Activated CD4-positive, alpha-beta T cell treated with anti-CD3 and anti-CD28 coated beads for 4 hours (primary cell): ENCODE data around the gene GJB3.
"Not testable (repeated sequence)": the region's sequence is repeated elsewhere in the genome, so short reads cannot be mapped to it uniquely, and the experiment has no call there.

Source experiments
- DNase-seq, 2 donors: peaks; one replicate each; pipeline ENCODE4 v3.0.0-alpha.2; 2020

Gene GJB3

GRCh38 chr1:34786521-34787325 is 5.7 kb downstream of the GJB3 start:
- DNase-seq = peak; percentile 49 to 55

DNA sequence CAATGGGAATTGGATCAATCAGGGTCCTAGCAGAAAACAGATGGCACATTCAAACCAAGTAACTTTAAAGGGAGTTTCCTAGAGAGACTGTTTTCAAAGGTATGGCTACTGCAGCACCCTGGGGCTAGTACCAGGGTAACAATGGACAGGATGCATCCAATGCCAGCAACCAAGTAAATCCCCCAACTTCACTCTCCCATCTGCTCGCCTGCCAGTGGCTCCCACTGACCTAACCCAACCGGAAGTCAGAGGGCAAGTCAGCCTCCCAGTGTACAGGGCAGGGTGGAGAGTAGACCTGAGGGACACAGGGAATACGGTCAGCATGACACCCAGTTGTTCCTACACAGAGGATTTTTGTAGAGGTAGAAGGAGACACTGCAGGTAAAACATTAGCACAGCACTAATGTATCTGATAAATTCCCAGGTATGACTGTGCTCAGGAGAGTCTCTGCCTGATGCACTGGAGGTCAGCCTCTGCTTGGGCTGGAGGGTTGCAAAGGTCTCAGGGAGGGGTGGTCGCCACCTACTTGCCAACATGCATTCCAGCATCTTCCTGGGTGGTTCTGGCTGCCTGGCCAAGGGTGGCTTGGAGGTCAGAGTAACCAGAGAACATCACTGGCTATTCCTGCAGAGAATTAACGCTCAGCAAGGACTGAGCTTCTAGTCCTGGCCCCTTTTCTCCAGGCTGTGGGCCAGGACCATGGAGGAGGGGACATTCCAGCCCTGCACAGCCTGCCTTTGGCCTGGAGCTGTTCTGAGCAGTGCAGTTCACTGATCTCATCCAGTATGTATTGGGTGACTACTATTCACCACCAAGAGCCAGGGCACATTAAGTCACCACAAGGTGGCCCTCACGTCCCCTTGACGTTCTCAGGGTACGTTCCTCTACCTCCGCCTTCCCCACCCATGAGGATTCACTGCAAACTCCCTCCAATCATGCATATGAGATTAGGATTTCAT is 6.7 kb downstream of the GJB3 start:
- DNase-seq = no peak

DNA sequence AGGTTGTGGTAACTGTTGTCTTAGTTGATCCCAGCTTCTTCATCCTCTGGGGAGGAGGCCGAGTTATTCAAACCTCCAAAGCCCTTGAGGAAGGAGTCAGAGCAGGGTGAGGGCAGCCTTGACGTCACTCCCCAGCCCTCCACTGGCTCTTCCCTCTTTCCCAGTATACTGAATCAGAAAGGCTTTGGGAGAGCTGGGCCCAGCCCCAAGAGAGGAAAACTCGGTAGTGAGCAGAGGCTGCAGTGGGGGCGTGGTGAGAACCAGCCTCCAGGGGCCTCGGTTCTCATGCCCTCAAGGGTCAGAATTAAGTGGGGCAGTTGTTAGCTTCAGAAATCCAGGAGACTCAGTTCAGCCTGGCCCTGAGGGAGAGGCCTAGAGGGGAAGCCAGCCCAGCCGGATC is 10.0 kb downstream of the GJB3 start:
- DNase-seq = no peak

DNA sequence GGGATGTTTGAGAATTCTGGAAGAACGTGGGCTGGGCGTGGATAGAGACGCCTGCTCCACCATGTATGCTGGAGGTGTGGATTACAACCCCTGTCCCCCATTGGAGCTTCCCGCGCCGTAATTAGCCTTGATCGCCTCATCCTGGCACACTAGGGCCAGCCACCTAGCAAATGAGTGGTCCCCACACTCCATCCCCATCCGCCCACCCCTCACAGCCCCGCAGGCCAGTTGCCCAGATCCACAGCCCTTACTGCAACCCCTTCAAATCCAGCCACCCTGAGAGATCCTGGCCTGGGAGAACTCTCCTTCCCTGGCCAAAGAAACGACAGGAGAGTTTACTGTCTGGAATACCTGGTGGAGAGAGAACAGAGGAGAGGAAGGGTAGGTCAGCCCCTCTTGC is 11.4 kb downstream of the GJB3 start:
- DNase-seq = no peak

DNA sequence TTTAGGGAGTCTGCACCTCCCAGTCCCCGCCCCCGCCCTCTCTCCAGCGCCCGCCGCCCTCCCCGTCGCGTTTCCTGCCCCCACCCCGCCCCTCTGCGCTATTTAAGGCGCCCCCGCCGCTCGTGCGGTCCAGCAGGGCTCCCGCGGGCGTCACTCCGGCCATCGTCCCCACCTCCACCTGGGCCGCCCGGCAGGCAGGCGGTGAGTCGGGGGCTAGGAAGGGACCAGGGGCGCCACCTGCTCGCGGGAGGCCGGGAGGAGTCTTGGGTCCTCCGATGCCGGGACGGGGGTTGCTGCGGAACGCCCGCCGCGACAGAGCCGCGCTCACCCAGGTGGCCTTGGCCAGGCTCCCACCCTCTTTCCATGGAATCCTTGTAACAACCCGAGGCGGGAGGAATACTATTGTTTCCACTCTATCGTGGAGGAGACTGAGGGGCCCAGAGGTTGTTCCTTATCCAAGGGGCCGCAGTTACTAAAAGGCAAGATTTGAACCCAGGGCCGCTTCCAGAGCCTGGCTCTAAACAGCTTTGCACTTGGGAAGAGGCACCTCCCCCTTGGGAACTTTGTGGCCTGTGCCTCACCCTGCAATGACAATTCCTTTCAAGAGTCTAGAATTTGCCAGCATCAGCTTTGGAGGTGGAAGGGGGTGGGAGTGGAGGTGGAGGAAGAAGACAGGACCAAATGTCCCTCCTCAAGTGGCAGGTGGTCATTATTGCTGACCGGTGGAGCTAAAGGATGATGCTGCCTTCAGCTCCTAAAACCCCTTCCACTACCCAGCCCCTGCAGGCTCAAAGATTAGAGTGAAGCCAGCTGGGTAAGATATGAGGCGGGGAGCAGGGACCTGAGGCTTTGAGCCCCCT is 12.1 kb downstream of the GJB3 start, which contains the start of gene GJA4:
Gene GJA4, plus strand, starts transcription at position 132 of the 860 bp plus-strand sequence. CDS start 1,215 bp downstream, outside the sequence.
- DNase-seq = no peak

DNA sequence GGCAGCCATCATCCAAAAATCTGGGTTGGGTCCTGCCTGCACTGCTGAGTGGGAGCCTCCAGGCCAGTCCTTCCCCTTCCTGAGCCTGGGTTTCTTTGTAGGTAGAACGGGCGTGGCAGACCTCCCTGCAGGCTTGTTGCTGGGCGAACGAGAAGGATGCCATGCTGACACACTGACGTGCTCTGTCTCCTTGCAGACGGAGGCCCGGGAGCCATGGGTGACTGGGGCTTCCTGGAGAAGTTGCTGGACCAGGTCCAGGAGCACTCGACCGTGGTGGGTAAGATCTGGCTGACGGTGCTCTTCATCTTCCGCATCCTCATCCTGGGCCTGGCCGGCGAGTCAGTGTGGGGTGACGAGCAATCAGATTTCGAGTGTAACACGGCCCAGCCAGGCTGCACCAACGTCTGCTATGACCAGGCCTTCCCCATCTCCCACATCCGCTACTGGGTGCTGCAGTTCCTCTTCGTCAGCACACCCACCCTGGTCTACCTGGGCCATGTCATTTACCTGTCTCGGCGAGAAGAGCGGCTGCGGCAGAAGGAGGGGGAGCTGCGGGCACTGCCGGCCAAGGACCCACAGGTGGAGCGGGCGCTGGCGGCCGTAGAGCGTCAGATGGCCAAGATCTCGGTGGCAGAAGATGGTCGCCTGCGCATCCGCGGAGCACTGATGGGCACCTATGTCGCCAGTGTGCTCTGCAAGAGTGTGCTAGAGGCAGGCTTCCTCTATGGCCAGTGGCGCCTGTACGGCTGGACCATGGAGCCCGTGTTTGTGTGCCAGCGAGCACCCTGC is 13.2 kb downstream of the GJB3 start:
- no peak for DNase-seq

DNA sequence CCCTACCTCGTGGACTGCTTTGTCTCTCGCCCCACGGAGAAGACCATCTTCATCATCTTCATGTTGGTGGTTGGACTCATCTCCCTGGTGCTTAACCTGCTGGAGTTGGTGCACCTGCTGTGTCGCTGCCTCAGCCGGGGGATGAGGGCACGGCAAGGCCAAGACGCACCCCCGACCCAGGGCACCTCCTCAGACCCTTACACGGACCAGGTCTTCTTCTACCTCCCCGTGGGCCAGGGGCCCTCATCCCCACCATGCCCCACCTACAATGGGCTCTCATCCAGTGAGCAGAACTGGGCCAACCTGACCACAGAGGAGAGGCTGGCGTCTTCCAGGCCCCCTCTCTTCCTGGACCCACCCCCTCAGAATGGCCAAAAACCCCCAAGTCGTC is 13.8 kb downstream of the GJB3 start:
- no peak for DNase-seq

DNA sequence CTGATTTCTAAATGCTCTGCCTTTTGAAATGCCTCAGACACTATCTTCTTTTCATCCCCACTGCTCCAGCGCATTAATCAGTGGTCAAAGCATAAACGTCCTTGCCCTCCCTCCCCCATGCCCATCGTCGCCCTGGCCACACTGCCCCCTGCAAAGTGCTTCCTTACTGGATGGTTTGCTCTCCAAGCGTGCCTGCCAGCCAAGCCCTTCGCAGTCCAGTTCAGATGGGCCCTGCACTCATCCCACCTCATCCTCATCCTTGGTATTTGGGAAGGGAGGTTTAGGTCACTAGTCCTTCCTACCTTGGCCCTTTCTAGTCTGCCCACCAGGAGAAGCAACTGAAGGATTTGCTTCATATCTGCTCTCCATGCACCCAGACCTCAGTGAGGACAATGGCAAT is 14.9 kb downstream of the GJB3 start:
- DNase-seq = no peak

- no peak for DNase-seq
These were observed 16.0 kb downstream of the GJB3 start for GRCh38 chr1:34796990-34797389.

- DNase-seq = no peak
These were observed 19.2 kb downstream of the GJB3 start for GRCh38 chr1:34800214-34800613.

- no peak for DNase-seq
These were observed 22.8 kb downstream of the GJB3 start for GRCh38 chr1:34803770-34804169.

DNA sequence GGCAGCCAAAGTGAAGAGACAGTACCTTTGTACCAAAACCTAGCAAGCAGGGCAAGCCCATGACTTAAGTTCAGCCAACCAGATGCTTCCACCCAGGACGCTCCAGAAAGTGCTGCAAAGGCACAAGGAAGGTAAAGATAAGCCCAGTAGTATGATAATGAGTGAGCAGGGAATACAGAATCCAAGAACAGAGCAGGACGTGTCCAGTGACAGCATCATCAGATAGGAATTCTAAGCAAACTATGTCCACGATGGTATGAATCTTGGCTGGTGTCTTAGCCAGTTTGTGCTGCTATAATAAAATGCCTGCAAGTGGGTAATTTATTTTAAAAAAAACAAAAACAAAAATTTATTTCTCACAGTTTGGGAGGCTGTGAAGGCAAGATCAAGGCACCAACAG is 25.4 kb downstream of the GJB3 start:
- no peak for DNase-seq

DNA sequence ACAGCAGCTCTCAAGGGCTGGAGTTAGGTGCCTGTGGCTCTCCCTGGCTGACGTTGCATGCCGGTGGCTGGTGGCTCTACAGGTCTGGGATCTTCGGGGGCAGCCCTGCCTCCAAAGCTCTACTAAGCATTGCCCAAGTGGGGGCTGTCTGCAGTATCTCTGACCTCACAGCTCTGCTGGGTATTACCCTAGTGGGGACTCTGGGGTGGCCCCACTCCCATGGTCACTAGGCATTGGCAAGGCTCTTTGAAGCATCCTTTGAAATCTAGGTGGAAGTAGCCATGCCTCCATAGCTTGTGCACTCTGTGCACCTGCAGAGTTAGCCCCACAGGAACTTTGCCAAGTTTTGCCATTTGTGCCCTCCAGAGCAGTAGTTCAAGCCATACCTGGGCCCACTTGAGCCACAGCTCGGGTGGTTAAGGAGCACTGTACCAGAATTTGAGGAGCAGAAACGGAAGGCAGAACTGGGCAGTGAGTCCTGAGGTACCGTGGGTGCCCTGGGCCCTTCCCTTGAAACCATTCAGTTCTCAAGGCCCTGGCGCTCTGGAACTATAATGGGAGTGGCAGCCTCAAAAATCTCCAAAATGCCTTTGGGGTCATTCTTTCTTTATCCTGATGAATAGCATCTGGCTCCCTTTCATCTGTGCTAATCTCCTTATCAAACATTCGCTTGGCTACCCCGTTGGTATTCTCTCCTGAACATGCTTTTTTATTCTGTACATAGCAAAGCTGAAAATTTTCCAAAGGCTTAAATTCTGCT is 27.2 kb downstream of the GJB3 start:
- no peak for DNase-seq

DNA sequence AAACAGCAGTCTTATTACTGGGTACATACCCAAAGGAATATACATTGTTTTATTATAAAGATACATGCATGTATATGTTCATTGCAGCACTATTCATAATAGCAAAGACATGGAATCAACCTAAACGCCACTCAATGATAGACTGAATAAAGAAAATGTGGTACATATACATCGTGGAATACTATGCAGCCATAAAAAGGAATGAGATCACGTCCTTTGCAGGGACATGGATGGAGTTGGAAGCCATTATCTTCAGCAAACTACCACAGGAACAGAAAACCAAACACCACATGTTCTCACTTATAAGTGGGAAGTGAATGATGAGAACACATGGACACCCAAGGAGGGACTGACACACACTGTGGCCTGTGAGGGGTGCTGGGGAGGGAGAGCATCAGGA is 29.8 kb downstream of the GJB3 start:
- DNase-seq = not testable (repeated sequence)

DNA sequence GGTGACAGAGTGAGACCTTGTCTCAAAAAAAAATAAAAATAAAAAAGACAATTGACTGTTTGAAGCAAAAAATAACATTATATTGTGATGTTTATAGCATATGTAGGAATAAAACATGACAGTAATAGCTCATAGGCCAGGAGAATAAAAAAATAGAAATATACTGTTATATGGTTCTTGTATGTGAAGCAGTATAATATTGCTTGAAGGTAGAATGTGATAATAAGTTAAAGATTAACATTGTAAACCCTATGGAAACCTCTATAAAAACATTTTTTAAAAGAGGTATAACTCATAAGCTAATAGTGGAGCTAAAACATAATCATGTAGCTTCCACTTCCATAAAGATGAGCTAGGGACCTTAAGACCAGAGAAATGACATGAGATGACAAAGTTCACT is 35.3 kb downstream of the GJB3 start:
- no peak for DNase-seq

GRCh38 chr1:34816778-34817177 is 35.8 kb downstream of the GJB3 start:
- DNase-seq = no peak

DNA sequence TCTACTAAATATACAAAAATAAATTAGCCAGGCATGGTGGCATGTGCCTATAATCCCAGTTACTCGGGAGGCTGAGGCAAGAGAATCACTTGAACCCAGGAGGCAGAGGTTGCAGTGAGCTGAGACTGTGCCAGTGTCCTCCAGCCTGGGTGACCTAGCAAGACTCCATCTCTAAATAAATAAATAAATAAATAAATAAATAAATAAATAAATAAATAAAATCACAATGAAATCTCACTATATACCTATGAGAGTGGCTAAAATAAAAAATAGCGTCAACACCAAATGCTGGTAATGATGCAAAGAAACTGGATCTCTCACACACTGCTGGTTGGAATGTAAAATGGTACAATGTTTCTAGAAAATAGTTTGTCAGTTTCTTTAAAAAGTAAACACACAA is 37.8 kb downstream of the GJB3 start:
- not testable (repeated sequence) for DNase-seq

- DNase-seq = no peak
These were observed 41.2 kb downstream of the GJB3 start for GRCh38 chr1:34822202-34822601.

- DNase-seq = no peak
These were observed 43.9 kb downstream of the GJB3 start for GRCh38 chr1:34824817-34825454.

- no peak for DNase-seq
These were observed 44.6 kb downstream of the GJB3 start for GRCh38 chr1:34825455-34826091.
